ENCODE data around the gene BICRA. TPM values are rescaled to one million over a fixed set of nuclear protein-coding genes. Genes with fewer than 3 reads are reported as not detected.
A peak's percentile ranks its signal among the peaks of the same experiment; 100 is the strongest.

The BICRA gene
- total and polyA plus RNA-seq, 9 of the 15 experiments (the other 6 are each of a cell fraction or from before 2014, with no cell fraction given): 0.01 to 8.8 (median 1.2) TPM

DNA sequence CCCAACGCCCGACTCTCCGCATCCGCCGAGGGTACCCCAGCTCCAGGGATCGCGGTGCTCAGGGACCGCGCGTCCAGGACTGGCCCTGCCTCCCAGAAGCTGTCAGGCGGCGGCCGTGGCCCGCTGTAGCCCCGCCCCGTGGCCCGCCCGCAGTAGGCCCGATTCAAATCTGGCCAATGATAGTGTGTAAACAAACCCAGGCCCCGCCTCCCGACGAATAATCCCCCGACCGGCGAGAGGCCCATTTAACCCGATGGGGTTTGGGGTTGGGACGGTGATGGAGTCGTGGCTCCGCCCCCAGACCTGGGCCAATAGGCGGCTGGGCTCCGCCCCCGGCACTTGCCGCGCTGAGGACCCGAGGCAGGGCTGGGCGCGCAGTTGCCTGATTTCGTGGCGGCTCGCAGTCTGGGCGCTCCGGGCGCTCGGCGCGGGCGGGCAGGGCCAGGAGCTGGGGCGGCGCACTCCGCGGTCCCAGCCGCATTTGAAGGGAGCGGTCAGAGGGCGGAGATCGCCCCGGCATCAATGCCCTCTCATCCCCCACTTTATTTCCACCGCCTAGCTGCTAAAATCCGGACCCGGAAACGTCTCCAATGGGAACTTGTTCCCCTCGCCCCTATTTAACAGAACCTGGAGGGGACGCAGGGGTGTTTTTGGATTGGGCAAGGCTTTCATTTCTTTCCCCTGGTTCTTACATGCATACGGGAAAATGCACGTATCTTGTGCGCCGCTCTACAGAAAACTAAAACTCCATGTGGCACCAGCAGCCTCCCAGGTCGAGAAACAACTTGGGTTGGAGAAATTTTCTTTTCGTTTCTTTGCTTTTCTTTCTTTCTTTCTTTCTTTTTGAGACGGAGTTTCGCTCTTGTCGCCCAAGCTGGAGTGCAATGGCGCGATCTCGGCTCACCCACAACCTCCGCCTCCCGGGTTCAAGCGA, 8.4 kb upstream of the BICRA start (continued):
- TF ChIP-seq ADNP (tag; IDR thresholded peaks at IDR 0.05): peak; percentile 68
- TF ChIP-seq ARID2 (IDR thresholded peaks at IDR 0.05): no peak
- TF ChIP-seq POLR2AphosphoS5 (IDR thresholded peaks at IDR 0.05; ENCODE audit: control insufficient read depth, insufficient read depth, low read depth, low read length): peak; percentile 60; the same call in 1 of the 2 replicates
- no peak for TF ChIP-seq MCM3 (IDR thresholded peaks at IDR 0.05)
- TF ChIP-seq XRCC4 (IDR thresholded peaks at IDR 0.05; ENCODE audit: extremely low read depth, insufficient read depth, insufficient read length): no peak
- TF ChIP-seq, protein P1, sequence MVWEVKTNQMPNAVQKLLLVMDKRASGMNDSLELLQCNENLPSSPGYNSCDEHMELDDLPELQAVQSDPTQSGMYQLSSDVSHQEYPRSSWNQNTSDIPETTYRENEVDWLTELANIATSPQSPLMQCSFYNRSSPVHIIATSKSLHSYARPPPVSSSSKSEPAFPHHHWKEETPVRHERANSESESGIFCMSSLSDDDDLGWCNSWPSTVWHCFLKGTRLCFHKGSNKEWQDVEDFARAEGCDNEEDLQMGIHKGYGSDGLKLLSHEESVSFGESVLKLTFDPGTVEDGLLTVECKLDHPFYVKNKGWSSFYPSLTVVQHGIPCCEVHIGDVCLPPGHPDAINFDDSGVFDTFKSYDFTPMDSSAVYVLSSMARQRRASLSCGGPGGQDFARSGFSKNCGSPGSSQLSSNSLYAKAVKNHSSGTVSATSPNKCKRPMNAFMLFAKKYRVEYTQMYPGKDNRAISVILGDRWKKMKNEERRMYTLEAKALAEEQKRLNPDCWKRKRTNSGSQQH (CRISPR knock-in tag; IDR thresholded peaks at IDR 0.05): no peak
- no peak; the same call in 1 of the 2 replicates for TF ChIP-seq NCOR1 (IDR thresholded peaks at IDR 0.05)
- TF ChIP-seq, protein P2, sequence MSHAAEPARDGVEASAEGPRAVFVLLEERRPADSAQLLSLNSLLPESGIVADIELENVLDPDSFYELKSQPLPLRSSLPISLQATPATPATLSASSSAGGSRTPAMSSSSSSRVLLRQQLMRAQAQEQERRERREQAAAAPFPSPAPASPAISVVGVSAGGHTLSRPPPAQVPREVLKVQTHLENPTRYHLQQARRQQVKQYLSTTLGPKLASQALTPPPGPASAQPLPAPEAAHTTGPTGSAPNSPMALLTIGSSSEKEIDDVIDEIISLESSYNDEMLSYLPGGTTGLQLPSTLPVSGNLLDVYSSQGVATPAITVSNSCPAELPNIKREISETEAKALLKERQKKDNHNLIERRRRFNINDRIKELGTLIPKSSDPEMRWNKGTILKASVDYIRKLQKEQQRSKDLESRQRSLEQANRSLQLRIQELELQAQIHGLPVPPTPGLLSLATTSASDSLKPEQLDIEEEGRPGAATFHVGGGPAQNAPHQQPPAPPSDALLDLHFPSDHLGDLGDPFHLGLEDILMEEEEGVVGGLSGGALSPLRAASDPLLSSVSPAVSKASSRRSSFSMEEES (CRISPR knock-in tag; IDR thresholded peaks at IDR 0.05): no peak
- TF ChIP-seq, protein P3, sequence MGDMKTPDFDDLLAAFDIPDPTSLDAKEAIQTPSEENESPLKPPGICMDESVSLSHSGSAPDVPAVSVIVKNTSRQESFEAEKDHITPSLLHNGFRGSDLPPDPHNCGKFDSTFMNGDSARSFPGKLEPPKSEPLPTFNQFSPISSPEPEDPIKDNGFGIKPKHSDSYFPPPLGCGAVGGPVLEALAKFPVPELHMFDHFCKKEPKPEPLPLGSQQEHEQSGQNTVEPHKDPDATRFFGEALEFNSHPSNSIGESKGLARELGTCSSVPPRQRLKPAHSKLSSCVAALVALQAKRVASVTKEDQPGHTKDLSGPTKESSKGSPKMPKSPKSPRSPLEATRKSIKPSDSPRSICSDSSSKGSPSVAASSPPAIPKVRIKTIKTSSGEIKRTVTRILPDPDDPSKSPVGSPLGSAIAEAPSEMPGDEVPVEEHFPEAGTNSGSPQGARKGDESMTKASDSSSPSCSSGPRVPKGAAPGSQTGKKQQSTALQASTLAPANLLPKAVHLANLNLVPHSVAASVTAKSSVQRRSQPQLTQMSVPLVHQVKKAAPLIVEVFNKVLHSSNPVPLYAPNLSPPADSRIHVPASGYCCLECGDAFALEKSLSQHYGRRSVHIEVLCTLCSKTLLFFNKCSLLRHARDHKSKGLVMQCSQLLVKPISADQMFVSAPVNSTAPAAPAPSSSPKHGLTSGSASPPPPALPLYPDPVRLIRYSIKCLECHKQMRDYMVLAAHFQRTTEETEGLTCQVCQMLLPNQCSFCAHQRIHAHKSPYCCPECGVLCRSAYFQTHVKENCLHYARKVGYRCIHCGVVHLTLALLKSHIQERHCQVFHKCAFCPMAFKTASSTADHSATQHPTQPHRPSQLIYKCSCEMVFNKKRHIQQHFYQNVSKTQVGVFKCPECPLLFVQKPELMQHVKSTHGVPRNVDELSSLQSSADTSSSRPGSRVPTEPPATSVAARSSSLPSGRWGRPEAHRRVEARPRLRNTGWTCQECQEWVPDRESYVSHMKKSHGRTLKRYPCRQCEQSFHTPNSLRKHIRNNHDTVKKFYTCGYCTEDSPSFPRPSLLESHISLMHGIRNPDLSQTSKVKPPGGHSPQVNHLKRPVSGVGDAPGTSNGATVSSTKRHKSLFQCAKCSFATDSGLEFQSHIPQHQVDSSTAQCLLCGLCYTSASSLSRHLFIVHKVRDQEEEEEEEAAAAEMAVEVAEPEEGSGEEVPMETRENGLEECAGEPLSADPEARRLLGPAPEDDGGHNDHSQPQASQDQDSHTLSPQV (IDR thresholded peaks at IDR 0.05): no peak
- peak; percentile 91 for TF ChIP-seq FOXJ2 (tag; IDR thresholded peaks at IDR 0.05)
- TF ChIP-seq HCFC1 (IDR thresholded peaks at IDR 0.05; ENCODE audit: low read depth, low read length): peak; percentile 32; the same call in 1 of the 2 replicates
- TF ChIP-seq, protein P4, sequence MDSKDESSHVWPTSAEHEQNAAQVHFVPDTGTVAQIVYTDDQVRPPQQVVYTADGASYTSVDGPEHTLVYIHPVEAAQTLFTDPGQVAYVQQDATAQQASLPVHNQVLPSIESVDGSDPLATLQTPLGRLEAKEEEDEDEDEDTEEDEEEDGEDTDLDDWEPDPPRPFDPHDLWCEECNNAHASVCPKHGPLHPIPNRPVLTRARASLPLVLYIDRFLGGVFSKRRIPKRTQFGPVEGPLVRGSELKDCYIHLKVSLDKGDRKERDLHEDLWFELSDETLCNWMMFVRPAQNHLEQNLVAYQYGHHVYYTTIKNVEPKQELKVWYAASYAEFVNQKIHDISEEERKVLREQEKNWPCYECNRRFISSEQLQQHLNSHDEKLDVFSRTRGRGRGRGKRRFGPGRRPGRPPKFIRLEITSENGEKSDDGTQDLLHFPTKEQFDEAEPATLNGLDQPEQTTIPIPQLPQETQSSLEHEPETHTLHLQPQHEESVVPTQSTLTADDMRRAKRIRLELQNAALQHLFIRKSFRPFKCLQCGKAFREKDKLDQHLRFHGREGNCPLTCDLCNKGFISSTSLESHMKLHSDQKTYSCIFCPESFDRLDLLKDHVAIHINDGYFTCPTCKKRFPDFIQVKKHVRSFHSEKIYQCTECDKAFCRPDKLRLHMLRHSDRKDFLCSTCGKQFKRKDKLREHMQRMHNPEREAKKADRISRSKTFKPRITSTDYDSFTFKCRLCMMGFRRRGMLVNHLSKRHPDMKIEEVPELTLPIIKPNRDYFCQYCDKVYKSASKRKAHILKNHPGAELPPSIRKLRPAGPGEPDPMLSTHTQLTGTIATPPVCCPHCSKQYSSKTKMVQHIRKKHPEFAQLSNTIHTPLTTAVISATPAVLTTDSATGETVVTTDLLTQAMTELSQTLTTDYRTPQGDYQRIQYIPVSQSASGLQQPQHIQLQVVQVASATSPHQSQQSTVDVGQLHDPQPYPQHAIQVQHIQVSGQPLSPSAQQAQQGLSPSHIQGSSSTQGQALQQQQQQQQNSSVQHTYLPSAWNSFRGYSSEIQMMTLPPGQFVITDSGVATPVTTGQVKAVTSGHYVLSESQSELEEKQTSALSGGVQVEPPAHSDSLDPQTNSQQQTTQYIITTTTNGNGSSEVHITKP (IDR thresholded peaks at IDR 0.05; ENCODE audit: partially characterized antibody): no peak

Data from K562 (cell line).